Erythroblast (primary cell): Measurements from ENCODE around the gene SSTR4.

ENCODE experiments used
- GATA1 ChIP-seq: IDR thresholded peaks from 2 replicates; pipeline ENCODE4 v1.6.1; 2011; ENCODE audit warnings: low read depth, mild to moderate bottlenecking, control low read depth, low read length, moderate library complexity
- POLR2A ChIP-seq: IDR thresholded peaks from 2 replicates; pipeline ENCODE4 v1.6.1; 2011; ENCODE audit warnings: mild to moderate bottlenecking, low read length

- TF ChIP-seq POLR2A (no peak), GATA1 (no peak)
Measured at GRCh38 chr20:23002276-23002675, 32.8 kb upstream of the SSTR4 start.
